HepG2 (cell line): ENCODE measurements around the gene SLC7A10. TPM values are rescaled to one million over a fixed set of nuclear protein-coding genes. Genes with fewer than 3 reads are reported as not detected.

Source experiments
- ATAC-seq: fragments of 200-7000 bp; cut with Tn5 transposase; 3 replicates; pipeline ENCODE4 v1.9.1; 2020; ENCODE audit warnings: mild to moderate bottlenecking, moderate library complexity
- BruUV-seq: library from RNA; stranded (reverse); fragments of 400-500 nt; replicated peaks from 2 replicates; lab custom pipeline; 2021; lab: Mats Ljungman, UMichigan
- CTCF ChIA-PET: fragments of 300-600 bp; formaldehyde crosslinking; extraction: SDS; loops from one replicate; lab custom pipeline; 2021; ENCODE audit warnings: low total read pairs, inconsistent platforms, low intra/inter-chr PET ratio; lab: Yijun Ruan, JAX
- POLR2A ChIA-PET: fragments of 350-600 bp; sonication (Branson Sonifier 250); formaldehyde crosslinking; loops from one replicate; lab custom pipeline; 2020; ENCODE audit warnings: antibody characterized with exemption, inconsistent platforms; lab: Yijun Ruan, JAX
- DNase-seq: peaks from one replicate; pipeline ENCODE4 v3.0.0-alpha.2; 2015; ENCODE audit warnings: low spot score
- FAIRE-seq: peaks from 3 replicates; lab custom pipeline; 2011; peaks lifted over from hg19 to GRCh38; lab: Jason Lieb, UNC
- H2AFZ ChIP-seq: one replicate; pipeline ENCODE4 v1.6.1; 2011; ENCODE audit warnings: low read length, inconsistent platforms
- H3K27ac ChIP-seq: fragments of 300-600 bp; 3 replicates; pipeline ENCODE4 v1.8.0; 2011; ENCODE audit warnings: mixed run types, mild to moderate bottlenecking, mixed read lengths, low read length, inconsistent platforms; ENCODE audit not compliant: insufficient read depth; ENCODE audit errors: extremely low read length
- H3K27me3 ChIP-seq, 2 experiments: fragments of 200-600 bp in 1 of 2; 2 replicates in 1 of 2; 3 replicates in 1 of 2; pipeline versions ENCODE4 v1.6.0 to v1.8.0; 2011; ENCODE audit warnings: low read length in 2 of 2, mild to moderate bottlenecking in 2 of 2, moderate library complexity in 2 of 2, inconsistent platforms in 1 of 2; ENCODE audit not compliant: insufficient read depth in 2 of 2, control insufficient read depth in 1 of 2
- H3K36me3 ChIP-seq, 2 experiments: fragments of 200-600 bp in 1 of 2; replicated peaks in 1 of 2; 2 replicates in 1 of 2; 3 replicates in 1 of 2; pipeline versions ENCODE4 v1.5.1 to v1.8.0; 2011; ENCODE audit warnings: low read length in 2 of 2, inconsistent platforms in 1 of 2; ENCODE audit not compliant: insufficient read depth in 2 of 2, control insufficient read depth in 1 of 2
- H3K4me1 ChIP-seq: 2 replicates; pipeline ENCODE4 v1.5.1; 2012; ENCODE audit warnings: low read length, inconsistent platforms; ENCODE audit not compliant: insufficient read depth
- H3K4me2 ChIP-seq: 2 replicates; pipeline ENCODE4 v1.6.0; 2011; ENCODE audit warnings: low read depth, low read length, inconsistent platforms
- H3K4me3 ChIP-seq, 3 experiments: fragments of 200-600 bp in 1 of 3; sonication (generic), shearing (Covaris generic) in 1 of 3; replicated peaks in 1 of 3; 2 replicates each; pipeline ENCODE4 v1.5.1; 2011 to 2016; ENCODE audit warnings: low read length in 3 of 3, inconsistent platforms in 2 of 3, low read depth in 2 of 3, mild to moderate bottlenecking in 2 of 3, control low read depth in 1 of 3, mixed read lengths in 1 of 3; ENCODE audit not compliant: insufficient read depth in 1 of 3
- H3K79me2 ChIP-seq: one replicate; pipeline ENCODE4 v1.6.1; 2011; ENCODE audit warnings: low read length, inconsistent platforms; ENCODE audit not compliant: insufficient read depth
- H3K9ac ChIP-seq: 2 replicates; pipeline ENCODE4 v1.6.0; 2011; ENCODE audit warnings: mild to moderate bottlenecking, low read depth, low read length, inconsistent platforms; ENCODE audit not compliant: insufficient read depth
- H3K9me3 ChIP-seq: 2 replicates; pipeline ENCODE4 v1.5.1; 2012; ENCODE audit warnings: mild to moderate bottlenecking, low read length
- H4K20me1 ChIP-seq: 2 replicates; pipeline ENCODE4 v1.6.0; 2011; ENCODE audit warnings: inconsistent platforms, mild to moderate bottlenecking, low read length, moderate library complexity; ENCODE audit not compliant: insufficient read depth
- AHR ChIP-seq: IDR thresholded peaks from 2 replicates; pipeline ENCODE4 v1.6.1; 2018; ENCODE audit warnings: missing genetic modification reagents, missing compliant biosample characterization
- HOXD1 ChIP-seq: sonication (generic); formaldehyde crosslinking; IDR thresholded peaks from 2 replicates; pipeline ENCODE4 v1.5.0; 2020; ENCODE audit warnings: missing genetic modification reagents
- MAF1 ChIP-seq: sonication (generic); formaldehyde crosslinking; IDR thresholded peaks from 2 replicates; pipeline ENCODE4 v1.5.0; 2020; ENCODE audit warnings: missing genetic modification reagents, borderline replicate concordance
- MAZ ChIP-seq, 2 experiments: sonication (generic) in 1 of 2; formaldehyde crosslinking in 1 of 2; IDR thresholded peaks; 2 replicates each; pipeline versions ENCODE4 v1.5.0 to v1.6.1; 2012 to 2020; ENCODE audit warnings: low read depth in 2 of 2, mild to moderate bottlenecking in 2 of 2, borderline replicate concordance in 1 of 2, improper control_type of control experiment in 1 of 2, low read length in 1 of 2, missing genetic modification reagents in 1 of 2, moderate library complexity in 1 of 2
- MTA1 ChIP-seq: sonication (generic); formaldehyde crosslinking; IDR thresholded peaks from 2 replicates; pipeline ENCODE4 v1.4.0; 2020; ENCODE audit warnings: missing genetic modification reagents, mild to moderate bottlenecking, borderline replicate concordance
- ONECUT2 ChIP-seq: sonication (generic); formaldehyde crosslinking; IDR thresholded peaks from 2 replicates; pipeline ENCODE4 v1.4.0; 2020; ENCODE audit warnings: missing genetic modification reagents
- PAF1 ChIP-seq: IDR thresholded peaks from 2 replicates; pipeline ENCODE4 v1.6.1; 2016; ENCODE audit warnings: missing genetic modification reagents, missing compliant biosample characterization
- PCBP1 ChIP-seq: fragments of 200-400 bp; formaldehyde crosslinking; IDR thresholded peaks from 2 replicates; pipeline ENCODE4 v1.6.1; 2017; ENCODE audit warnings: mild to moderate bottlenecking, low read depth, low read length, borderline replicate concordance
- RXRB ChIP-seq: IDR thresholded peaks from 2 replicates; pipeline ENCODE4 v1.6.1; 2016; ENCODE audit warnings: borderline replicate concordance, missing genetic modification reagents, missing compliant biosample characterization
- ZBTB39 ChIP-seq: sonication (generic); formaldehyde crosslinking; IDR thresholded peaks from 2 replicates; pipeline ENCODE4 v1.5.0; 2020; ENCODE audit warnings: missing genetic modification reagents
- ZC3H13 ChIP-seq: sonication (generic); formaldehyde crosslinking; IDR thresholded peaks from 2 replicates; pipeline ENCODE4 v1.8.1; 2023; ENCODE audit warnings: mild to moderate bottlenecking, missing genetic modification reagents, moderate library complexity
- ZNF597 ChIP-seq: sonication (generic); formaldehyde crosslinking; IDR thresholded peaks from 2 replicates; pipeline ENCODE4 v1.5.0; 2020; ENCODE audit warnings: missing genetic modification reagents
- WGBS: methylation state at CpG from one replicate; pipeline ENCODE4 v1.1.6; 2017; ENCODE audit warnings: low lambda C conversion rate; 5-methylcytosine and 5-hydroxymethylcytosine counted together
- in situ Hi-C: cut with HindIII; loops from 2 replicates; pipeline ENCODE4 v1.10.0; 2017; ENCODE audit warnings: low pct_unique_long_range_greater_than_20kb; ENCODE audit not compliant: extremely low pct_ligation_motif_present
- intact Hi-C: fragments of 100-400 bp; cut with micrococcal nuclease; formaldehyde crosslinking; loops from one replicate; pipeline ENCODE4 v1.10.0; 2022; ENCODE audit not compliant: unreplicated experiment
- polyA plus RNA-seq, 8 experiments: library from polyadenylated mRNA; depleted of rRNA in 3 of 8; stranded (reverse) in 7 of 8; unstranded in 1 of 8; fragments of >200 nt; fragmentation: Illumina TruSeq in 4 of 8; extraction: Trizol in 4 of 8; gene quantifications; 2 replicates each; pipeline versions ENCODE4 v1.2.1 to v1.2.3, GENCODE V29; 2011 to 2016; ENCODE audit warnings: low read depth in 4 of 8, missing spikeins in 1 of 8, mixed read lengths in 1 of 8; ENCODE audit not compliant: insufficient read depth in 1 of 8
- total RNA-seq, 5 experiments: library from RNA; depleted of rRNA; stranded (reverse); fragments of >200 nt; fragmentation: Illumina TruSeq; extraction: Trizol; gene quantifications; 2 replicates each; pipeline ENCODE4 v1.2.3, GENCODE V29; 2016; ENCODE audit warnings: low read depth in 1 of 5
- TF ChIP-seq, protein P1 (sequence below): conservative IDR thresholded peaks from 2 replicates; pipeline ENCODE4 v1.6.1; 2018; ENCODE audit warnings: missing genetic modification reagents

SLC7A10 gene
- total and polyA plus RNA-seq, 2 of the 13 experiments (the other 11 are each of a cell fraction or from before 2014, with no cell fraction given), result 1.1 to 2.2 TPM

GRCh38 chr19:33205110-33205509 lies 20.5 kb downstream of the SLC7A10 start:
- Histone ChIP-seq H3K9ac (no peak overlapping the region), H3K27me3 (no peaks in the 10 kb centered on the region), H3K4me2 (no peak overlapping the region), H2AFZ (no peak overlapping the region), H4K20me1 (no peaks in the 10 kb centered on the region), H3K79me2 (peaks cover 2% of the 10 kb centered on the region), H3K4me3 (no peak overlapping the region), H3K9me3 (no peaks in the 10 kb centered on the region), H3K36me3 (peaks cover 20 to 28% of the 10 kb centered on the region in 2 experiments), H3K4me1 (no peaks in the 10 kb centered on the region), H3K27ac (no peak overlapping the region)
- in situ Hi-C loops (no loop called here), intact Hi-C loops (no loop called here)
- FAIRE-seq, result no peak
- WGBS, result 100% methylated on average over 6 of the region's 27 CpGs
- POLR2A ChIA-PET, result no interaction called here
- no TSS peak for BruUV-seq
- DNase-seq, result no peak
- no peak for ATAC-seq
- TF ChIP-seq PAF1 (CRISPR knock-in tag) (no peak), ZNF597 (CRISPR knock-in tag) (no peak), MTA1 (CRISPR knock-in tag) (no peak), ZBTB39 (CRISPR knock-in tag) (no peak), ONECUT2 (CRISPR knock-in tag) (no peak), PCBP1 (no peak), HOXD1 (CRISPR knock-in tag) (no peak), RXRB (CRISPR knock-in tag) (no peak), MAF1 (no peak), ZC3H13 (CRISPR knock-in tag) (no peak), AHR (no peak), MAZ (IDR thresholded peaks at IDR 0.05; ENCODE audit: borderline replicate concordance, low read depth, low read length) (no peak), MAZ (CRISPR knock-in tag; IDR thresholded peaks at IDR 0.05; ENCODE audit: low read depth) (no peak)
- TF ChIP-seq, protein P1, sequence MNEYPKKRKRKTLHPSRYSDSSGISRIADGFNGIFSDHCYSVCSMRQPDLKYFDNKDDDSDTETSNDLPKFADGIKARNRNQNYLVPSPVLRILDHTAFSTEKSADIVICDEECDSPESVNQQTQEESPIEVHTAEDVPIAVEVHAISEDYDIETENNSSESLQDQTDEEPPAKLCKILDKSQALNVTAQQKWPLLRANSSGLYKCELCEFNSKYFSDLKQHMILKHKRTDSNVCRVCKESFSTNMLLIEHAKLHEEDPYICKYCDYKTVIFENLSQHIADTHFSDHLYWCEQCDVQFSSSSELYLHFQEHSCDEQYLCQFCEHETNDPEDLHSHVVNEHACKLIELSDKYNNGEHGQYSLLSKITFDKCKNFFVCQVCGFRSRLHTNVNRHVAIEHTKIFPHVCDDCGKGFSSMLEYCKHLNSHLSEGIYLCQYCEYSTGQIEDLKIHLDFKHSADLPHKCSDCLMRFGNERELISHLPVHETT (CRISPR knock-in tag), result no peak
- CTCF ChIA-PET, result no interaction called here
